PC-3 (cell line): ENCODE data around the gene DCUN1D4.

ENCODE experiments used
- EZH2 ChIP-seq: fragments of 300-600 bp; sonication (generic); IDR thresholded peaks from one replicate; pipeline ENCODE4 v1.6.1; 2017; ENCODE audit warnings: antibody characterized with exemption, mild to moderate bottlenecking, low read length; ENCODE audit not compliant: unreplicated experiment
- EZH2phosphoT487 ChIP-seq: fragments of 300-600 bp; sonication (generic); IDR thresholded peaks from 2 replicates; pipeline ENCODE4 v1.6.1; 2018; ENCODE audit warnings: mild to moderate bottlenecking, antibody characterized with exemption, low read length, borderline replicate concordance
- TF ChIP-seq, protein P1 (sequence below): fragments of 300-600 bp; sonication (generic); conservative IDR thresholded peaks from 2 replicates; pipeline ENCODE4 v1.5.1; 2017; ENCODE audit warnings: antibody characterized with exemption, low read depth, mild to moderate bottlenecking, low read length

DNA sequence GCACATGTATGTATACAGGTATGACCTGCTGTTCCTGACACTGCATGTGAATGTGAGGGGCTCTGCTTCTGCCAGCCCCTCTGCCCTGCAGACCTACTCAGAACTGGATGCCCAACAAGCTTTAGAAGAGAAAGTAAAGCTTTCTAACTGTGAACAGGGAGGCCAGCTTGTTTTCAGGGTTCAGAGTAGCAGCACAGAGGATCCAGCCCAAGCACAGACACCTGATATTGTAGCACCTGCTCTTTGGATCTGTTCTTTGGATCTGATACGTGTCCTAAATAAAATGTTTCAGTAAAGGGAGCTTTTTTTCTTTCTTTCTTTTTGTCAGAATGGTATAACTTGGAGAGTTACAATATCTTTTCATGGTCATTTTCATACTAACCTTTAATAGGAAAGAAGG lies 19.2 kb downstream of the DCUN1D4 start:
- TF ChIP-seq, protein P1, sequence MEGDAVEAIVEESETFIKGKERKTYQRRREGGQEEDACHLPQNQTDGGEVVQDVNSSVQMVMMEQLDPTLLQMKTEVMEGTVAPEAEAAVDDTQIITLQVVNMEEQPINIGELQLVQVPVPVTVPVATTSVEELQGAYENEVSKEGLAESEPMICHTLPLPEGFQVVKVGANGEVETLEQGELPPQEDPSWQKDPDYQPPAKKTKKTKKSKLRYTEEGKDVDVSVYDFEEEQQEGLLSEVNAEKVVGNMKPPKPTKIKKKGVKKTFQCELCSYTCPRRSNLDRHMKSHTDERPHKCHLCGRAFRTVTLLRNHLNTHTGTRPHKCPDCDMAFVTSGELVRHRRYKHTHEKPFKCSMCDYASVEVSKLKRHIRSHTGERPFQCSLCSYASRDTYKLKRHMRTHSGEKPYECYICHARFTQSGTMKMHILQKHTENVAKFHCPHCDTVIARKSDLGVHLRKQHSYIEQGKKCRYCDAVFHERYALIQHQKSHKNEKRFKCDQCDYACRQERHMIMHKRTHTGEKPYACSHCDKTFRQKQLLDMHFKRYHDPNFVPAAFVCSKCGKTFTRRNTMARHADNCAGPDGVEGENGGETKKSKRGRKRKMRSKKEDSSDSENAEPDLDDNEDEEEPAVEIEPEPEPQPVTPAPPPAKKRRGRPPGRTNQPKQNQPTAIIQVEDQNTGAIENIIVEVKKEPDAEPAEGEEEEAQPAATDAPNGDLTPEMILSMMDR, result no peak
- no peak for TF ChIP-seq EZH2
- TF ChIP-seq EZH2phosphoT487, result no peak
